Tibial nerve (tissue), 4 donors: ENCODE results near the gene OVCH1. TPM values are rescaled to one million over a fixed set of nuclear protein-coding genes. Genes with fewer than 3 reads are reported as not detected.

Experiments
- DNase-seq, 2 donors: peaks; one replicate each; pipeline ENCODE4 v3.0.0-alpha.2; 2019; ENCODE audit warnings: low spot score in 2 of 2
- H3K27ac ChIP-seq, 4 donors: fragments of 200-600 bp; sonication (generic) in 3 of 4; one replicate each; pipeline ENCODE4 v1.5.1; 2017 to 2019; ENCODE audit warnings: mild to moderate bottlenecking in 1 of 4
- H3K27me3 ChIP-seq, 2 donors: fragments of 200-600 bp; sonication (generic) in 1 of 2; one replicate each; pipeline versions ENCODE4 v1.5.1 to v1.6.0; 2017 to 2019
- H3K36me3 ChIP-seq, 3 donors: fragments of 200-600 bp; sonication (generic); one replicate each; pipeline ENCODE4 v1.5.1; 2018 to 2019
- H3K4me1 ChIP-seq, 4 donors: fragments of 200-600 bp; sonication (generic) in 3 of 4; one replicate each; pipeline ENCODE4 v1.5.1; 2017 to 2019
- H3K4me3 ChIP-seq, 4 donors: fragments of 200-600 bp; sonication (generic) in 3 of 4; one replicate each; pipeline ENCODE4 v1.5.1; 2017 to 2019; ENCODE audit warnings: mild to moderate bottlenecking in 1 of 4, moderate library complexity in 1 of 4
- H3K9me3 ChIP-seq, 4 donors: fragments of 200-600 bp; sonication (generic) in 3 of 4; one replicate each; pipeline ENCODE4 v1.5.1; 2017 to 2019
- CTCF ChIP-seq, 5 experiments: fragments of 200-600 bp in 3 of 5; fragments of 450-650 bp in 2 of 5; sonication (generic) in 3 of 5; IDR thresholded peaks; one replicate each; pipeline ENCODE4 v1.5.1; 2016 to 2019; ENCODE audit warnings: antibody characterized with exemption in 5 of 5, mild to moderate bottlenecking in 3 of 5, moderate library complexity in 2 of 5
- EP300 ChIP-seq, 2 donors: sonication (generic); formaldehyde crosslinking; IDR thresholded peaks; one replicate each; pipeline ENCODE4 v1.6.1; 2017; ENCODE audit warnings: antibody characterized with exemption in 2 of 2, mild to moderate bottlenecking in 1 of 2
- POLR2A ChIP-seq, 2 donors: fragments of 450-650 bp; IDR thresholded peaks; one replicate each; pipeline ENCODE4 v1.6.1; 2017; ENCODE audit warnings: antibody characterized with exemption in 2 of 2, mild to moderate bottlenecking in 2 of 2, moderate library complexity in 2 of 2
- WGBS, 2 donors: methylation state at CpG; one replicate each; pipeline ENCODE4 v1.1.5; 2018; 5-methylcytosine and 5-hydroxymethylcytosine counted together
- total RNA-seq, 4 donors: library from RNA; depleted of rRNA; stranded (reverse); fragments of >200 nt; gene quantifications; one replicate each; pipeline ENCODE4 v1.1.0, GENCODE V29; 2016

The OVCH1 gene
- total RNA-seq, 4 donors from 2014 or later = 0.20 to 0.21 TPM; not detected in 2

DNA sequence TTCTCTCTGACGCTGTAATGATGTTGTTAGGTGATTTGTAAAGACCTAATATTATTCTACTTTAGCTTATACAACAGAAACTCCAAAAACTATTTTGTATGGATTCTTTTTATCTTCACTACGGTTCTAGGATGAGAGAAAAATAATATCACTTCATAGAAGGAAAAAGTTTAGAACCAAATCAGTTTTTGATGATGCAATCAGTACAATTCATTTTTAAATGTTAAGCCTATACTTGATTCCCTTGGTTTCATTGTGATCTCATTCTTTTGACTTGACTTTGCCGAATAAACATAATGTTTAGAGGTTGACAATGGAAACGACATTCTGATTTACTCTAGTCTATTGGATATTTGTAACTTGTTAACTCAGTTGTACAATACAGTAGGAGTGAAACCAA is 91.9 kb downstream of the OVCH1 start:
- 43 to 63% methylated on average over 4 of the region's 4 CpGs for WGBS, 2 donors
- Histone ChIP-seq H3K36me3 (no peaks in the 10 kb centered on the region), H3K27me3 (no peaks in the 10 kb centered on the region), H3K27ac (no peak overlapping the region), H3K4me3 (no peak overlapping the region), H3K9me3 (no peaks in the 10 kb centered on the region), H3K4me1 (no peaks in the 10 kb centered on the region)
- TF ChIP-seq CTCF (IDR thresholded peaks at IDR 0.05) = no peak
- no peak for TF ChIP-seq EP300 (IDR thresholded peaks at IDR 0.05)
- TF ChIP-seq POLR2A (IDR thresholded peaks at IDR 0.05) = no peak
- DNase-seq = no peak

- no peak for DNase-seq
- no peaks in the 10 kb centered on the region for H3K36me3 ChIP-seq
- TF ChIP-seq CTCF (IDR thresholded peaks at IDR 0.05) (no peak), POLR2A (IDR thresholded peaks at IDR 0.05) (no peak), EP300 (IDR thresholded peaks at IDR 0.05) (no peak)
- no peaks in the 10 kb centered on the region for H3K9me3 ChIP-seq
- H3K4me3 ChIP-seq = no peak overlapping the region
- no peak overlapping the region for H3K27ac ChIP-seq
- WGBS, 2 donors = 61 to 70% methylated on average over 4 of the region's 4 CpGs
- no peaks in the 10 kb centered on the region for H3K27me3 ChIP-seq
- no peaks in the 10 kb centered on the region for H3K4me1 ChIP-seq
Measured at GRCh38 chr12:29403991-29404390, 93.5 kb downstream of the OVCH1 start.

GRCh38 chr12:29402437-29402836 is 95.0 kb downstream of the OVCH1 start:
- TF ChIP-seq EP300 (IDR thresholded peaks at IDR 0.05) (no peak), CTCF (IDR thresholded peaks at IDR 0.05) (no peak), POLR2A (IDR thresholded peaks at IDR 0.05) (no peak)
- H3K4me3 ChIP-seq = no peak overlapping the region
- no peak overlapping the region for H3K27ac ChIP-seq
- no peaks in the 10 kb centered on the region for H3K4me1 ChIP-seq
- H3K36me3 ChIP-seq = no peaks in the 10 kb centered on the region
- H3K9me3 ChIP-seq = no peaks in the 10 kb centered on the region
- DNase-seq = no peak
- no peaks in the 10 kb centered on the region for H3K27me3 ChIP-seq

DNA sequence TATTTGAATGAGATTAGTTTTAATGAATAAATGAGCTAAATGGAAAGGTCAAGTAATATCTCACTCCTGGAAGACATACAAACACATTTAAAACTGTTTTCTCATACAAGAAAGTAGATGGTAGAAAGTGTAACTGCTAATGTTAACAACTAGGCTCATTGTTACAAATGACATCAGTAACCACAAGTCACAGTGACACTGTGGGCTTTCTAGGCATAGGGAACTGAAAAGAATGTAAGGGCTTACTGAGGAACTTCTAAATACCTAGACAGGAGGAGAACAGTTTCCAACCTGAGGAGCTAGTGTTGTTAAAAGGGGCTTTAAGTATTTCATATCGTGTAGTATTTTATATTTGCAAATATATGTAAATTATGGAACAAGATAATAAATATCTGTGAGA is 99.0 kb downstream of the OVCH1 start:
- no peak for DNase-seq
- H3K4me1 ChIP-seq = no peaks in the 10 kb centered on the region
- no peak for TF ChIP-seq POLR2A (IDR thresholded peaks at IDR 0.05)
- TF ChIP-seq CTCF (IDR thresholded peaks at IDR 0.05) = no peak
- TF ChIP-seq EP300 (IDR thresholded peaks at IDR 0.05) = no peak
- H3K4me3 ChIP-seq = no peak overlapping the region
- H3K27ac ChIP-seq = no peak overlapping the region
- no peaks in the 10 kb centered on the region for H3K36me3 ChIP-seq
- no peaks in the 10 kb centered on the region for H3K27me3 ChIP-seq
- 84 to 98% methylated on average over 1 of the region's 1 CpG for WGBS, 2 donors
- H3K9me3 ChIP-seq = no peaks in the 10 kb centered on the region

DNA sequence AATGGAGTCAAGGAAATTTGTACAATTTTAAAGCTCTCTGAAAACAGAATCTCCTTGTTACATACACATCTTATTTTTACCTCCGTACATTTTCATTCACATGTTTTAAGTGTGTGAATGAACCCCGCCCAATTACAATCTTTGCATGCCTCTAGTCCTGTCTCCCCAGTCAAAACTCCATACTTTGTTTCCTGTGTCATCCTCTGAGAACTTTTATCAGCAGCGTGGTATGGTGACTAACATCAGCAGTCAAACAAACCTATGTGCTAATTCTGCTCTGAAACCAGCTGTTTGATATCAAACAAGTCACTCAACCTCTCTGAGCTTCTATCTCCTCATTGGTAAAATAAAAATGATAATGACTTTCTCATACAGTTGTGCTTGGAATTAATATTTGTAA is 100.7 kb downstream of the OVCH1 start:
- H3K27ac ChIP-seq = no peak overlapping the region
- H3K4me1 ChIP-seq = no peaks in the 10 kb centered on the region
- H3K36me3 ChIP-seq = no peaks in the 10 kb centered on the region
- H3K27me3 ChIP-seq = no peaks in the 10 kb centered on the region
- WGBS, 2 donors = 79 to 83% methylated on average over 3 of the region's 3 CpGs
- no peak for TF ChIP-seq POLR2A (IDR thresholded peaks at IDR 0.05)
- no peak for TF ChIP-seq CTCF (IDR thresholded peaks at IDR 0.05)
- no peak for TF ChIP-seq EP300 (IDR thresholded peaks at IDR 0.05)
- no peak overlapping the region for H3K4me3 ChIP-seq
- no peak for DNase-seq
- no peaks in the 10 kb centered on the region for H3K9me3 ChIP-seq
